Measurements from ENCODE around the gene KCNK17.

Gene KCNK17

DNA sequence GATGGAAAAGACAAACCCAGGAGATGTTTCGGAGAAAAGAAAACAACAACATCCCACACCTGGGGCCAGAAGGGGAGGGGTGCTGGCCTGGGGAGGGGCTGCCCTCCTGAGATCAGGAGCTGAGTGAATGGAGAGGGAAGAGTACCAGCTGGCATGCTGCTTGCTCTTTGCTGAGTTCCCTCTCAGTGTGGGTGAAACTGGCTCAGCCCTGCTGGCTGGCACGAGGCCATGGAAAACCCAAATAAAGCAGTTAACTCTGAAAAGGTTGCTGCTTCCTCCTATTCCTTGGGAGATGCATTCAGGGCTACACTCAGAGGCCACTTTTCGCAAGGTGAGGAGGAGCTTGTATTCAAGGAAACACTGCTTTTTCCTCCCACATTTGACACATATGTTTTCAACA, 16.3 kb upstream of the KCNK17 start:
- TF ChIP-seq, protein P1, sequence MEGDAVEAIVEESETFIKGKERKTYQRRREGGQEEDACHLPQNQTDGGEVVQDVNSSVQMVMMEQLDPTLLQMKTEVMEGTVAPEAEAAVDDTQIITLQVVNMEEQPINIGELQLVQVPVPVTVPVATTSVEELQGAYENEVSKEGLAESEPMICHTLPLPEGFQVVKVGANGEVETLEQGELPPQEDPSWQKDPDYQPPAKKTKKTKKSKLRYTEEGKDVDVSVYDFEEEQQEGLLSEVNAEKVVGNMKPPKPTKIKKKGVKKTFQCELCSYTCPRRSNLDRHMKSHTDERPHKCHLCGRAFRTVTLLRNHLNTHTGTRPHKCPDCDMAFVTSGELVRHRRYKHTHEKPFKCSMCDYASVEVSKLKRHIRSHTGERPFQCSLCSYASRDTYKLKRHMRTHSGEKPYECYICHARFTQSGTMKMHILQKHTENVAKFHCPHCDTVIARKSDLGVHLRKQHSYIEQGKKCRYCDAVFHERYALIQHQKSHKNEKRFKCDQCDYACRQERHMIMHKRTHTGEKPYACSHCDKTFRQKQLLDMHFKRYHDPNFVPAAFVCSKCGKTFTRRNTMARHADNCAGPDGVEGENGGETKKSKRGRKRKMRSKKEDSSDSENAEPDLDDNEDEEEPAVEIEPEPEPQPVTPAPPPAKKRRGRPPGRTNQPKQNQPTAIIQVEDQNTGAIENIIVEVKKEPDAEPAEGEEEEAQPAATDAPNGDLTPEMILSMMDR (IDR thresholded peaks at IDR 0.05; ENCODE audit: unreplicated experiment in 3 of 3) = no peak
- Mint-ChIP-seq H3K36me3 (ENCODE audit: low read depth) (no peaks in the 10 kb centered on the region), H3K27ac (no peak overlapping the region), H3K4me1 (no peaks in the 10 kb centered on the region), H3K9me3 (no peaks in the 10 kb centered on the region), H3K4me3 (no peak overlapping the region), H3K27me3 (ENCODE audit: low read depth) (peaks cover 65% of the 10 kb centered on the region)

DNA sequence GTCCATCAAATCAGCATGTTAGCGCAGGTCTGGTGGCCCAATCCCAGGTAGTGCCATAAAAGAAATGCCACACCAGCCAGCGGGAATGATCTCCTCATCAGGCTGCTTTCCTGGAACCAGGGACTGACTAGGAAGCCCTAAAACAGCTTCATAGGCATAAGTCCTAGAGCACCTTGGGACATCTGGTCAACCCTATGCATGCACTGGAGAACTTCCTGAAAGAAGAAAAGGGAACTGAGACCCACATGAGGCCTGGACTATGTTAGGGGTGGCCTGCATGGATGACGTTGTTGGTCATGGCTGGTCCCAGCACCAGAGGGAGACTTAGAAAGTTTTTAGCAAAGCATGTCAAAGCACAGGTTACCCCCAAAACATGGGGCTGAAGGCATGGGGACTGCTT, 15.8 kb upstream of the KCNK17 start:
- TF ChIP-seq, protein P1 (IDR thresholded peaks at IDR 0.05; ENCODE audit: unreplicated experiment in 3 of 3) = no peak
- no peak overlapping the region for H3K27ac Mint-ChIP-seq
- H3K4me1 Mint-ChIP-seq = no peaks in the 10 kb centered on the region
- H3K27me3 Mint-ChIP-seq (ENCODE audit: low read depth) = peaks cover 69% of the 10 kb centered on the region
- no peaks in the 10 kb centered on the region for H3K36me3 Mint-ChIP-seq (ENCODE audit: low read depth)
- H3K9me3 Mint-ChIP-seq = no peaks in the 10 kb centered on the region
- H3K4me3 Mint-ChIP-seq = no peak overlapping the region

DNA sequence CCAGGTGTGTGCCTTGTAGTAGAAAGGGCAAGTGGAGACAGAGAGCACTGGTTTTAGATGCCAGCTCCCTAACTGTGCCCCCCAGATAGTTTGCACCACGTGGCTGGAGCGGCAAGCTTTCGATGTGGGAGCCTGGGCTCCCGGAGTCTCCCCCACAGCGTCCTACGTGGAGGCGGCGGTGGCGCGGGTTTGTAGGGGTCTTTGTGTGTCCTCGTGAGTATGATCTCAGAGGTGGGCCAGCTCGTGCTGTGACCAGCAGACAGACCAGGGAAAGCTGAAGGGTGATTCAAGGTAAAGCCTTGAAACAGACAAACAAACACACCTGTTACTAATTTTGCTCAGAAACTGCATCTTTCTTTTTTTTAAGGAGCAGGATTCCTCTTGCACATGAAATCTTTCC, 13.8 kb upstream of the KCNK17 start:
- Mint-ChIP-seq H3K36me3 (ENCODE audit: low read depth) (no peaks in the 10 kb centered on the region), H3K27me3 (ENCODE audit: low read depth) (peaks cover 74% of the 10 kb centered on the region), H3K4me1 (no peaks in the 10 kb centered on the region), H3K4me3 (no peak overlapping the region), H3K9me3 (no peaks in the 10 kb centered on the region), H3K27ac (no peak overlapping the region)
- TF ChIP-seq, protein P1 (IDR thresholded peaks at IDR 0.05; ENCODE audit: unreplicated experiment in 3 of 3) = no peak

DNA sequence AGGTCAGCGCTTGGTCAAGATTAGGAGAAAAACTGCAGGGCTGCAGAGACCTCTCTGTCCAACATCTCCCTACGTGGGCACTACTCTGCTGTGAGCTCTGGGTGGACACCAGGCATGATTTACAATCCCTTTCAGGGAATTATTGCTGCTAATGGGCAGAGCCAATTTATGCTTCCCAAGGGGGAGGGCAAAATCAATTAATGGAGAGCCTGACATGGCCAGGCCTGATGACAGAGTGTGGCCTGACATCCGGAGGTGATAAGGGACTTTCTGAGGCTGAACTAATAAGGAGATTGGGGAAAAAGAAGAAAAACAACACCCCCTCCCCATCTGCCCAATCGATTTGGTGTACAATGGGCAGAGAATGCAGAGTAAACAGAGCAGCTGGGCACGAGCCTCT, 13.3 kb upstream of the KCNK17 start:
- TF ChIP-seq, protein P1 (IDR thresholded peaks at IDR 0.05; ENCODE audit: unreplicated experiment in 3 of 3) = no peak
- Mint-ChIP-seq H3K4me3 (no peak overlapping the region), H3K27me3 (ENCODE audit: low read depth) (peaks cover 74% of the 10 kb centered on the region), H3K4me1 (no peaks in the 10 kb centered on the region), H3K27ac (no peak overlapping the region), H3K9me3 (no peaks in the 10 kb centered on the region), H3K36me3 (ENCODE audit: low read depth) (no peaks in the 10 kb centered on the region)

DNA sequence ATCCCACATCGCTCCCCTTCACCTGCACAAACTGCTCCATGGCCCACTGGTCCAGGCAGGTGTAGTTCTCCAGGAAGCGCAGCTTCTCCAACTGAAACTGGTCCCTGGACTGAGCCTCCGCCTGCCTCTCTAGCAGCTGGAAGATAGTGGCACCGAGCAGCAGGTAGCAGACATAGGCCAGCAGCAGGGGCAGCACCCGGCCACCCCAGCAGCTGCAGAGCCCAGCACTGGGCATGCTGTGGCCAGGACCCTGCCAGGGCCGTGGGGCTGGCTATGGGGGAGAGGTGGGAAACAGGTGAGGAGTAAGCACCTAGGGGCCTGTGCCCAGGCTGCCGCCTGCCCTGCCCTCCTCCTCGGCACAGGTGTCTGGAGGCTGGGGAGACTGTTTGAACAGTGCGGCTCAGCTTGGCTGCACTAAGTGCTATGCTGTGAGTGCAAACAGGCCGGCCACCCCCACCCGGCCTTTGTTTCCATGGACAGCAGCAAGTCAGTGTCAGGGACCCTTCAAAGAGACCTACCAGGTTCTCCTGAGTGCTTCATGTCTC, 8.2 kb upstream of the KCNK17 start, which contains the start of gene KCNK16:
TSS of gene KCNK16 (minus strand) at position 397 of the 545 bp plus-strand sequence. CDS start at position 235, 162 bp downstream.
- TF ChIP-seq, protein P1 (IDR thresholded peaks at IDR 0.05; ENCODE audit: unreplicated experiment in 3 of 3) = no peak
- peaks cover 78% of the 10 kb centered on the region for H3K27me3 Mint-ChIP-seq (ENCODE audit: low read depth)
- H3K9me3 Mint-ChIP-seq = peaks cover 5% of the 10 kb centered on the region
- H3K27ac Mint-ChIP-seq = no peak within 1 kb of the TSS
- no peaks in the 10 kb centered on the region for H3K36me3 Mint-ChIP-seq (ENCODE audit: low read depth)
- no peak within 1 kb of the TSS for H3K4me3 Mint-ChIP-seq
- H3K4me1 Mint-ChIP-seq = no peaks in the 10 kb centered on the region

DNA sequence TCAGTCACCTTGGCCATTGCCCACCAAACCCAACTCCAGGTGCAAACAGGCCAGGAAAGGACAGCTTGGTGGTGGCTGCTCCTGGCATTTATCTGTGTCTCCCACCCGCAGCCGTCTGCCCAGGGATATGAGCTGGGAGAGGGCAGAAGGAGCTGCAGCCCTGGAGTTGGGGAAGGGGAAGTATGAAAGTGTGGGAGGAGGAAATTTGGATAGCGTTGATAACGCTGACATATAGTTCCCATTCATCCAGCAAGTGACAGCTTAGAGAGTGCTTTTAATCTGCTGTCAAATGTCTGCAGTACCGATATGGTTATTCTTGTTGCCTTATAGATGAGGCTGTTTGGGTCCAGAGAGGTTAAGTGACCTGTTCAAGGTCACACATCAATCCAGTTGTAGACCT, 7.5 kb upstream of the KCNK17 start:
- no peak overlapping the region for H3K4me3 Mint-ChIP-seq
- H3K27me3 Mint-ChIP-seq (ENCODE audit: low read depth) = peaks cover 78% of the 10 kb centered on the region
- no peak overlapping the region for H3K27ac Mint-ChIP-seq
- peaks cover 7% of the 10 kb centered on the region for H3K9me3 Mint-ChIP-seq
- H3K36me3 Mint-ChIP-seq (ENCODE audit: low read depth) = no peaks in the 10 kb centered on the region
- H3K4me1 Mint-ChIP-seq = no peaks in the 10 kb centered on the region
- TF ChIP-seq, protein P1 (IDR thresholded peaks at IDR 0.05; ENCODE audit: unreplicated experiment in 3 of 3) = no peak

Data from nephron (organoid).